GM19463 (cell line): ENCODE measurements around the gene ATP2A3.
"Not testable (repeated sequence)": the region's sequence is repeated elsewhere in the genome, so short reads cannot be mapped to it uniquely, and the experiment has no call there.

ENCODE experiments used
- ATAC-seq: cut with Tn5 transposase; IDR thresholded peaks from one replicate; pipeline ENCODE4 v1.9.1; 2021; ENCODE audit warnings: mild to moderate bottlenecking, moderate library complexity; ENCODE audit not compliant: unreplicated experiment

ATP2A3 gene

GRCh38 chr17:3992370-3992769 is 28.1 kb upstream of the ATP2A3 start:
- no peak for ATAC-seq

- ATAC-seq: not testable (repeated sequence)
Measured at GRCh38 chr17:3991699-3992098, 27.5 kb upstream of the ATP2A3 start.

GRCh38 chr17:3990386-3991127 is 26.3 kb upstream of the ATP2A3 start:
- ATAC-seq: no peak

- no peak for ATAC-seq
Measured at GRCh38 chr17:3989041-3989886, 25.0 kb upstream of the ATP2A3 start.

GRCh38 chr17:3988297-3989040 is 24.2 kb upstream of the ATP2A3 start:
- ATAC-seq: no peak

GRCh38 chr17:3986939-3987335 is 22.7 kb upstream of the ATP2A3 start:
- no peak for ATAC-seq

- ATAC-seq: no peak
Measured at GRCh38 chr17:3986270-3986938, 22.2 kb upstream of the ATP2A3 start.

GRCh38 chr17:3985846-3986245 is 21.6 kb upstream of the ATP2A3 start:
- ATAC-seq: no peak

GRCh38 chr17:3983606-3984484 is 19.6 kb upstream of the ATP2A3 start:
- ATAC-seq: no peak

- no peak for ATAC-seq
Measured at GRCh38 chr17:3982541-3983017, 18.3 kb upstream of the ATP2A3 start.

- no peak for ATAC-seq
Measured at GRCh38 chr17:3982113-3982512, 17.9 kb upstream of the ATP2A3 start.

GRCh38 chr17:3981455-3981854 is 17.2 kb upstream of the ATP2A3 start:
- no peak for ATAC-seq

GRCh38 chr17:3980381-3981014 is 16.3 kb upstream of the ATP2A3 start:
- ATAC-seq: no peak

GRCh38 chr17:3979290-3979611 is 15.0 kb upstream of the ATP2A3 start:
- ATAC-seq: no peak

GRCh38 chr17:3978421-3979289 is 14.4 kb upstream of the ATP2A3 start:
- ATAC-seq: no peak

- ATAC-seq: no peak
Measured at GRCh38 chr17:3977387-3977786, 13.2 kb upstream of the ATP2A3 start.

- no peak for ATAC-seq
Measured at GRCh38 chr17:3976675-3977171, 12.5 kb upstream of the ATP2A3 start.

GRCh38 chr17:3974980-3975379 is 10.7 kb upstream of the ATP2A3 start:
- no peak for ATAC-seq
